Measurements from ENCODE around the gene TMEM131.
"Not testable (repeated sequence)": the region's sequence is repeated elsewhere in the genome, so short reads cannot be mapped to it uniquely, and the experiment has no call there.

Gene TMEM131

GRCh38 chr2:97849881-97850528 is 145.7 kb downstream of the TMEM131 start:
- peak; percentile 19 for DNase-seq

GRCh38 chr2:97848306-97848705 is 147.4 kb downstream of the TMEM131 start:
- DNase-seq, result no peak

- DNase-seq, result not testable (repeated sequence)
These were observed 149.0 kb downstream of the TMEM131 start for GRCh38 chr2:97846716-97847115.

GRCh38 chr2:97845818-97846217 is 149.9 kb downstream of the TMEM131 start:
- no peak for DNase-seq

- DNase-seq, result no peak
These were observed 150.6 kb downstream of the TMEM131 start for GRCh38 chr2:97845133-97845532.

GRCh38 chr2:97844311-97844859 is 151.4 kb downstream of the TMEM131 start:
- DNase-seq, result no peak

GRCh38 chr2:97840198-97840597 is 155.6 kb downstream of the TMEM131 start:
- DNase-seq, result no peak

GRCh38 chr2:97834610-97835009 is 161.1 kb downstream of the TMEM131 start:
- peak; percentile 4 for DNase-seq

GRCh38 chr2:97831121-97831520 is 164.6 kb downstream of the TMEM131 start:
- DNase-seq, result no peak

GRCh38 chr2:97829255-97829654 is 166.5 kb downstream of the TMEM131 start:
- DNase-seq, result not testable (repeated sequence)

- not testable (repeated sequence) for DNase-seq
These were observed 168.7 kb downstream of the TMEM131 start for GRCh38 chr2:97827013-97827412.

- DNase-seq, result not testable (repeated sequence)
These were observed 169.4 kb downstream of the TMEM131 start for GRCh38 chr2:97826266-97826847.

- DNase-seq, result not testable (repeated sequence)
These were observed 171.7 kb downstream of the TMEM131 start for GRCh38 chr2:97824011-97824410.

GRCh38 chr2:97821862-97822261 is 173.9 kb downstream of the TMEM131 start:
- DNase-seq, result not testable (repeated sequence)

- DNase-seq, result no peak
These were observed 176.0 kb downstream of the TMEM131 start for GRCh38 chr2:97819754-97820153.

GRCh38 chr2:97816411-97816810 is 179.3 kb downstream of the TMEM131 start:
- DNase-seq, result peak; percentile 2

- peak; percentile 33 for DNase-seq
These were observed 182.8 kb downstream of the TMEM131 start for GRCh38 chr2:97812931-97813330.

- no peak for DNase-seq
These were observed 186.9 kb downstream of the TMEM131 start for GRCh38 chr2:97808816-97809215.

GRCh38 chr2:97806738-97807618 is 188.8 kb downstream of the TMEM131 start:
- DNase-seq, result peak; percentile 74

GRCh38 chr2:97805776-97806175 is 190.0 kb downstream of the TMEM131 start:
- DNase-seq, result no peak

GRCh38 chr2:97801028-97801427 is 194.7 kb downstream of the TMEM131 start:
- no peak for DNase-seq

- DNase-seq, result peak; percentile 50
These were observed 197.3 kb downstream of the TMEM131 start for GRCh38 chr2:97798416-97798815.

- DNase-seq, result no peak
These were observed 198.4 kb downstream of the TMEM131 start for GRCh38 chr2:97797355-97797754.

Data from fibroblast of skin of scalp (primary cell).